Measurements from ENCODE around the gene MCCD1. TPM values are rescaled to one million over a fixed set of nuclear protein-coding genes. Genes with fewer than 3 reads are reported as not detected.
"Not testable (repeated sequence)": the region's sequence is repeated elsewhere in the genome, so short reads cannot be mapped to it uniquely, and the experiment has no call there.

MCCD1 gene
- not detected for total RNA-seq
- under 1 TPM in 1 of 2 donors, not detected in 1; 0.33 TPM for polyA plus RNA-seq (ENCODE audit: insufficient read length in 2 of 2)
- long read RNA-seq, donor 1, result 0 reads
- long read RNA-seq, donor 2, result 0 reads
- long read RNA-seq, donor 3, result 0 reads
- long read RNA-seq, donor 4, partial matches to known transcripts, result 473 of 731 reads
- long read RNA-seq, donor 4, other reads (novel, unspliced or antisense), result 258 of 731 reads

- WGBS (ENCODE audit: insufficient coverage), result 85% methylated on average over 6 of the region's 7 CpGs
- H3K4me1 ChIP-seq (ENCODE audit: control insufficient read depth, insufficient read depth, low read length), result peaks cover 3% of the 10 kb centered on the region
- H3K4me3 ChIP-seq (ENCODE audit: low read depth, low read length), result no peak within 1 kb of the TSS
- DNase-seq (ENCODE audit: low read depth in 4 of 6, low spot score in 6 of 6), result no peak
- no peak within 1 kb of the TSS for H3K27ac ChIP-seq (ENCODE audit: low read depth, low read length)
- H3K9me3 ChIP-seq (ENCODE audit: control insufficient read depth, insufficient read depth, low read length), result no peaks in the 10 kb centered on the region
- H3K36me3 ChIP-seq (ENCODE audit: control insufficient read depth, insufficient read depth, low read length), result peaks cover 42% of the 10 kb centered on the region
- H3K27me3 ChIP-seq (ENCODE audit: control insufficient read depth, insufficient read depth, low read length), result no peaks in the 10 kb centered on the region
Measured at GRCh38 chr6:31528821-31529328, at the start of gene MCCD1. Gene MCCD1 (plus strand): TSS chr6:31528962. CDS start chr6:31529015, 53 bp downstream.

DNA sequence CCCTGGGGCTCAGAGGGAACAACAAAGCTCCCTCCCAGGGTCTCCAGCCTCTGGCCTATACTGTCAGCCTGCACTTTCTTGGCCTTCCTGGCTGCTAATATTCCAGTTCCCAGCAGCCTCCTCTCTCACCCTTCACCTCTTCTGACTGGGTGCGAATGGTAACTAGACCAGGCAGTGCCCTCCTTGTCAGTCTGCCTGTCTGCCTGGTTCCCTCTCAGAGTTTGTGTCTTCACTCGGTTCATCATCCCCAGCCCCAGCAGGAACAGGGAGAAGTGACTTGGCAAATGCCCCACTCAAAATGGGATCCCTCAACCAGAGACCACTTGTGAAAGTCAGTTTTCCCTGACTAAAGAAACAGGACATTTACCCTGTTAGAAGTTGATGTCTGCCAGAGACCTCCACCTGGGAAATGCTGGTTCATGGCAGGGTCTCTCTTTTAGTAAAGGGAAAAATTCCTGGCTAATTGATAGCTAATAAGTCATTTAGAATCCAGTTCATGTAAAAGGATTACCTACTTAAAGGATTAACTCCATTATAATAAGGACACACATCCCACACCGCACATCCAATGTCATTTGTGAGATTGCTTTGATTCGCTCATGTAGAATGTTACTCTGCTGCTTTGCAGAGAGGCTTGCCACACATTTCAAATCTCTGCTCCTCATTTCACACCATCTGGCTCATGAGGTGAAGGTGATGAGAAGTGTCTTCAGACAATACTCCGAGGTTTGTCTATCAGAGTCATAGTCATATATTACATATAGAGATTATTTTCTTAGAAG, 49.4 kb upstream of the MCCD1 start:
- Histone ChIP-seq H3K27me3 (ENCODE audit: control insufficient read depth, insufficient read depth, low read length) (peaks cover 4% of the 10 kb centered on the region), H3K36me3 (ENCODE audit: control insufficient read depth, insufficient read depth, low read length) (no peaks in the 10 kb centered on the region), H3K4me3 (ENCODE audit: low read depth, low read length) (no peak overlapping the region), H3K4me1 (ENCODE audit: control insufficient read depth, insufficient read depth, low read length) (no peaks in the 10 kb centered on the region), H3K27ac (ENCODE audit: low read depth, low read length) (no peak overlapping the region), H3K9me3 (ENCODE audit: control insufficient read depth, insufficient read depth, low read length) (no peaks in the 10 kb centered on the region)
- no peak for DNase-seq (ENCODE audit: low read depth in 4 of 6, low spot score in 6 of 6)
- 74% methylated on average over 2 of the region's 5 CpGs for WGBS (ENCODE audit: insufficient coverage)

DNA sequence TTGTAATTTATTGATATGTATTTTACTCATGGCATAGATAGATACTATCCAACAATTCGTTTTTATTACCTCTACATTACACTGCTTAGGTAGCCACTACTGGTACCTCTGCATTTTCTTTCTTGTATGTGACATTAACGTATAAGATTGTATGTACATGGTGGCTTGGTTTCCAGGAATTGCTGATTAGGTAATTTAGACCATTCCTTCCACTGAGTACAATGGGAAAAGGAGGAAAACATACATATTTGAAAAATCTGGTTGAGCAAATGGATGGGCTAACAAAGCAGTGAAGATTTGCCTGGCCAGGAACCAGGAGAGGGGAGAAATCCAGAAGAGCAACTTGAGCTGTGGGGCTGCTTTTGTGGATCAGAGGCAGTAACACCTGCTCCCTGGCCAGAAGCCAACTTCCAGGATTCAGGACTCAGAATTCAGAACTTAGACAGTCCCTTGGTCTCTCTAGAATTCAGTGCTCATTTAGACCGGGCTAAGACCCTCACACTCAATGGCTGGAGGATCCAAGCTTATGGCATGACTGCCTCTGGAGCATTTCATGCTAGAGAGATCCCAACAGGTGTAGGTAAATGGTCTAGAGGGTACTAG, 48.7 kb upstream of the MCCD1 start:
- no peaks in the 10 kb centered on the region for H3K4me1 ChIP-seq (ENCODE audit: control insufficient read depth, insufficient read depth, low read length)
- no peak for DNase-seq (ENCODE audit: low read depth in 4 of 6, low spot score in 6 of 6)
- H3K36me3 ChIP-seq (ENCODE audit: control insufficient read depth, insufficient read depth, low read length), result no peaks in the 10 kb centered on the region
- no peak overlapping the region for H3K27ac ChIP-seq (ENCODE audit: low read depth, low read length)
- H3K9me3 ChIP-seq (ENCODE audit: control insufficient read depth, insufficient read depth, low read length), result no peaks in the 10 kb centered on the region
- H3K4me3 ChIP-seq (ENCODE audit: low read depth, low read length), result no peak overlapping the region
- WGBS (ENCODE audit: insufficient coverage), result 83% methylated on average over 1 of the region's 3 CpGs
- peaks cover 4% of the 10 kb centered on the region for H3K27me3 ChIP-seq (ENCODE audit: control insufficient read depth, insufficient read depth, low read length)

DNA sequence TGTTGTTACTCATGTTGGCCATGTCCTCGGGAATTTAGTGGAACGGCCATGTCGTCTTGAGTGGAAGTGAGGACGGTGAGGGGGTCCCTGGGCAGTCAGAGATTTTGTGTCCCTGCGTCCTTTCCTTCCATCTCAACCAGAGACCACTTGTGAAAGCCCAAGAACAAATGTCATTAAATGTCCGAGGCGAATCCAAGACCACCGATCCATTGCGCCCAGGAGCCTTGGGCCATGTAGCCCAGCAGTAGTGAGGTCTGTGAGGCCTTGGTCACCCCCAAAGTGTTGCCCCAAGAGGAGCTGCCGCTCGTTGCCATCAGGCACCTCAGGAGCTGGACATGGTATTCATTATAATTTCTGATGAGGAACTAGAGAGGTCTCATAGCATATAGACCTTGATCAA, 48.2 kb upstream of the MCCD1 start:
- no peaks in the 10 kb centered on the region for H3K4me1 ChIP-seq (ENCODE audit: control insufficient read depth, insufficient read depth, low read length)

DNA sequence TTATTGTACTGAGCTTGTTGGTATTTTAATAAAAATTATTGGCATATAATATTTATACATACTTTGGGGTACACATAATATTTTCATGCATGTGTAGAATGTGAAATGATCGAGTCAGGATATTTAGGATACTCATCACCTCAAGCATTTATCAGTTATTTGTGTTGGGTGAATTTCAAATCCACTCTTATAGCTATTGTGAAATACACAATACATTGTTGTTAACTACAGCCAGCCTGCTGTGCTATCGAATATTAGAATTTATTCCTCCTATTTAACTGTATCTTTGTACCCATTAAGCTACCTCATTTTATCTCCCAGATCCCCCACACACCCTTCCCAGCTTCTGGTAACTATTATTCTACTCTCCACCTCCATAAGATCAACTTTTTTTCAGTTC, 45.4 kb upstream of the MCCD1 start:
- no peak overlapping the region for H3K4me3 ChIP-seq (ENCODE audit: low read depth, low read length)
- H3K27ac ChIP-seq (ENCODE audit: low read depth, low read length), result no peak overlapping the region
- WGBS (ENCODE audit: insufficient coverage), result 91% methylated on average over 1 of the region's 2 CpGs
- peaks cover 4% of the 10 kb centered on the region for H3K27me3 ChIP-seq (ENCODE audit: control insufficient read depth, insufficient read depth, low read length)
- H3K4me1 ChIP-seq (ENCODE audit: control insufficient read depth, insufficient read depth, low read length), result no peaks in the 10 kb centered on the region
- no peaks in the 10 kb centered on the region for H3K9me3 ChIP-seq (ENCODE audit: control insufficient read depth, insufficient read depth, low read length)
- no peaks in the 10 kb centered on the region for H3K36me3 ChIP-seq (ENCODE audit: control insufficient read depth, insufficient read depth, low read length)
- DNase-seq (ENCODE audit: low read depth in 4 of 6, low spot score in 6 of 6), result no peak

More for the DNA sequence above, 48.2 kb upstream of the MCCD1 start:
- no peak for DNase-seq (ENCODE audit: low read depth in 4 of 6, low spot score in 6 of 6)
- Histone ChIP-seq H3K4me3 (ENCODE audit: low read depth, low read length) (no peak overlapping the region), H3K36me3 (ENCODE audit: control insufficient read depth, insufficient read depth, low read length) (no peaks in the 10 kb centered on the region), H3K9me3 (ENCODE audit: control insufficient read depth, insufficient read depth, low read length) (no peaks in the 10 kb centered on the region), H3K27me3 (ENCODE audit: control insufficient read depth, insufficient read depth, low read length) (peaks cover 4% of the 10 kb centered on the region), H3K27ac (ENCODE audit: low read depth, low read length) (no peak overlapping the region)
- 88% methylated on average over 10 of the region's 11 CpGs for WGBS (ENCODE audit: insufficient coverage)

DNA sequence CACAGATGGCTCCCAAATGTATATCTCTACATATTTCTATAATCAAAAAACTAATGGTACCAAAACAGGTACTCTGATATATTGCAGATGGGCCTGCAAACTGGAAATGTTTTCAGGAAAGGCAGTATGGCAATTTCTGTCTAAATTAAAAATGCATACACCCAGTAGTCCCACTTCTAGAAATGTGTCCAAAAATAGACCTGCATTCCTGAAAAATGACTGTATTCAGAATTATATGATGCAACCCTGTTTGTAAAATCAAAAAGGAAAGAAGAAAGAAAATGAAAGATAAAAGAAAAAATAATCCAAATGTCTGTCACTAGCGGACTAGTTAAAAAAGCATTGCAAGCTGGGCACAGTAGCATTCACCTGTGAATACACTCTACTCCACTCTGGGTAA, 43.7 kb upstream of the MCCD1 start:
- no peaks in the 10 kb centered on the region for H3K36me3 ChIP-seq (ENCODE audit: control insufficient read depth, insufficient read depth, low read length)
- DNase-seq (ENCODE audit: low read depth in 4 of 6, low spot score in 6 of 6), result no peak
- WGBS (ENCODE audit: insufficient coverage), result no CpG with 5 or more reads among the region's 1 CpG
- H3K27me3 ChIP-seq (ENCODE audit: control insufficient read depth, insufficient read depth, low read length), result peaks cover 4% of the 10 kb centered on the region
- no peaks in the 10 kb centered on the region for H3K9me3 ChIP-seq (ENCODE audit: control insufficient read depth, insufficient read depth, low read length)
- no peak overlapping the region for H3K27ac ChIP-seq (ENCODE audit: low read depth, low read length)
- H3K4me3 ChIP-seq (ENCODE audit: low read depth, low read length), result no peak overlapping the region
- no peaks in the 10 kb centered on the region for H3K4me1 ChIP-seq (ENCODE audit: control insufficient read depth, insufficient read depth, low read length)

DNA sequence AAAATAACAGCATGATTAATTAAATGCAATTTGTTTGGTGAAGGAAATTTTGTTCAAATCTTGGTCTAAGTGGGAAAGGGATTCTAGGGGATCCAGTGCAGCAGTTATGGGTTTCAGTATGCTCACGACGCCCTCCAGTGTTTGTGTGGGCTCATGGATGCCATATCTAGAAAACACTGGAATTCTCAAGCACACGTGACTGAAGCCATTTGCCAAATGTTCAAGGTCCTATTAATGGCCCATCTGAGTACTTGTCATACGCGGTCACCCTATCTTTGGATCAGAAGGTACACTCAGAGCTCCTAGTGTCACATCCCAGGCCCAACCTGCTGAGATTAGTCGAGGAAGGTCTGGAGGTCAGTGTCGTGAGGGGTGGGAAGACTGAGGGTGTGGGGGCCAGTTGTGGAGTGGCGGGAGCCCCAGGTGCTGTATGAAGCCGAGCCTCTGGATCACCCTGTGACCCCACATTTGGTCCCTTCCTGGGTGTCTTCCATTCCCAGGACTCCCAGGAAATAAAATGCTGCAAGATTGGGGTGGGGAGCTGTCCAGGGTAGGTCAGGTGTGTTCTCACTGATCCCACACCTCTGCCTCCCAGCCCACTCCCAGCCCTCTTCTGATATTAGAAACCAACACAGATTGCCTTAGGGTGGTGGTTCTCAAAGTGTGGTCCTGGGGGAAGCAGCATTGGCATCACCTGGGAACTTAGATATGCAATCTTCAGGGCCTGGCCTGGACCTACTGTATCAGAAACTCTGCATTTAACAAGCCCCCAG, 42.5 kb upstream of the MCCD1 start:
- DNase-seq (ENCODE audit: low read depth in 4 of 6, low spot score in 6 of 6); H3K27ac ChIP-seq (ENCODE audit: low read depth, low read length): not testable (repeated sequence)
- WGBS (ENCODE audit: insufficient coverage), result no CpG with 5 or more reads among the region's 9 CpGs

GRCh38 chr6:31487674-31488073, 41.1 kb upstream of the MCCD1 start:
- DNase-seq (ENCODE audit: low read depth in 4 of 6, low spot score in 6 of 6); H3K9me3 ChIP-seq (ENCODE audit: control insufficient read depth, insufficient read depth, low read length); H3K27me3 ChIP-seq (ENCODE audit: control insufficient read depth, insufficient read depth, low read length); H3K36me3 ChIP-seq (ENCODE audit: control insufficient read depth, insufficient read depth, low read length); H3K4me1 ChIP-seq (ENCODE audit: control insufficient read depth, insufficient read depth, low read length); H3K27ac ChIP-seq (ENCODE audit: low read depth, low read length); H3K4me3 ChIP-seq (ENCODE audit: low read depth, low read length): not testable (repeated sequence)
- WGBS (ENCODE audit: insufficient coverage), result 90% methylated on average over 2 of the region's 6 CpGs

More for the DNA sequence above, 42.5 kb upstream of the MCCD1 start:
- not testable (repeated sequence) for H3K9me3 ChIP-seq (ENCODE audit: control insufficient read depth, insufficient read depth, low read length); H3K4me1 ChIP-seq (ENCODE audit: control insufficient read depth, insufficient read depth, low read length); H3K4me3 ChIP-seq (ENCODE audit: low read depth, low read length); H3K36me3 ChIP-seq (ENCODE audit: control insufficient read depth, insufficient read depth, low read length)
- peaks cover 11% of the 10 kb centered on the region for H3K27me3 ChIP-seq (ENCODE audit: control insufficient read depth, insufficient read depth, low read length)

- H3K9me3 ChIP-seq (ENCODE audit: control insufficient read depth, insufficient read depth, low read length), result no peaks in the 10 kb centered on the region
- peaks cover 20% of the 10 kb centered on the region for H3K27me3 ChIP-seq (ENCODE audit: control insufficient read depth, insufficient read depth, low read length)
- no peak for DNase-seq (ENCODE audit: low read depth in 4 of 6, low spot score in 6 of 6)
- no peaks in the 10 kb centered on the region for H3K36me3 ChIP-seq (ENCODE audit: control insufficient read depth, insufficient read depth, low read length)
- no peak overlapping the region for H3K27ac ChIP-seq (ENCODE audit: low read depth, low read length)
- WGBS (ENCODE audit: insufficient coverage), result 92% methylated on average over 2 of the region's 4 CpGs
- peaks cover 5% of the 10 kb centered on the region for H3K4me1 ChIP-seq (ENCODE audit: control insufficient read depth, insufficient read depth, low read length)
- H3K4me3 ChIP-seq (ENCODE audit: low read depth, low read length), result no peak overlapping the region
Measured at GRCh38 chr6:31489086-31489485, 39.7 kb upstream of the MCCD1 start.
